Endothelial cell of umbilical vein (primary cell): Measurements from ENCODE around the gene ACSM5. TPM values are rescaled to one million over a fixed set of nuclear protein-coding genes. Genes with fewer than 3 reads are reported as not detected.

Source experiments
- BruUV-seq: library from RNA; stranded (reverse); fragments of 400-500 nt; replicated peaks from 2 replicates; lab custom pipeline; 2021; lab: Mats Ljungman, UMichigan
- CTCF ChIA-PET: fragments of 300-600, 350-600 bp; sonication (Branson Sonifier 250); formaldehyde crosslinking; loops from one replicate; lab custom pipeline; 2021; ENCODE audit warnings: antibody characterized with exemption, inconsistent platforms; lab: Charles Lee
- POLR2A ChIA-PET: fragments of 300-600, 350-600 bp; sonication (Branson Sonifier 250); formaldehyde crosslinking; loops from one replicate; lab custom pipeline; 2021; ENCODE audit warnings: antibody characterized with exemption, inconsistent platforms; lab: Charles Lee
- DNase-seq: peaks from one replicate; pipeline ENCODE4 v3.0.0-alpha.2; 2011; ENCODE audit warnings: low read depth, low spot score
- FAIRE-seq: peaks from 2 replicates; lab custom pipeline; 2011; peaks lifted over from hg19 to GRCh38; lab: Jason Lieb, UNC
- H2AFZ ChIP-seq: 2 replicates; pipeline ENCODE4 v1.6.0; 2012; ENCODE audit warnings: low read depth, low read length, control low read depth, inconsistent platforms
- H3K27ac ChIP-seq: 2 replicates; pipeline ENCODE4 v1.5.1; 2011; ENCODE audit warnings: low read depth, mild to moderate bottlenecking, control low read depth, low read length, moderate library complexity; ENCODE audit not compliant: insufficient read depth
- H3K27me3 ChIP-seq, 2 experiments: 2 replicates each; pipeline versions ENCODE4 v1.6.0 to v1.6.1; 2011; ENCODE audit warnings: low read length in 2 of 2, mixed read lengths in 1 of 2; ENCODE audit not compliant: control insufficient read depth in 2 of 2, insufficient read depth in 2 of 2
- H3K36me3 ChIP-seq, 2 experiments: 2 replicates in 1 of 2; 3 replicates in 1 of 2; pipeline ENCODE4 v1.5.1; 2011; ENCODE audit warnings: low read length in 2 of 2, mild to moderate bottlenecking in 1 of 2, moderate library complexity in 1 of 2; ENCODE audit not compliant: control insufficient read depth in 2 of 2, insufficient read depth in 2 of 2; ENCODE audit errors: extremely low read depth in 1 of 2
- H3K4me1 ChIP-seq: 3 replicates; pipeline ENCODE4 v1.5.1; 2011; ENCODE audit warnings: mild to moderate bottlenecking, low read length; ENCODE audit not compliant: control insufficient read depth, insufficient read depth; ENCODE audit errors: extremely low read depth
- H3K4me2 ChIP-seq: 2 replicates; pipeline ENCODE4 v1.6.1; 2011; ENCODE audit warnings: low read length, control low read depth, mixed read lengths; ENCODE audit not compliant: insufficient read depth
- H3K4me3 ChIP-seq, 3 experiments: fragments of 200-600 bp in 1 of 3; sonication (generic), shearing (Covaris generic) in 1 of 3; replicated peaks in 1 of 3; 2 replicates each; pipeline ENCODE4 v1.5.1; 2011 to 2016; ENCODE audit warnings: control low read depth in 3 of 3, low read length in 3 of 3, mild to moderate bottlenecking in 2 of 3, inconsistent platforms in 1 of 3, low read depth in 1 of 3, moderate library complexity in 1 of 3; ENCODE audit not compliant: insufficient read depth in 1 of 3
- H3K79me2 ChIP-seq: 2 replicates; pipeline ENCODE4 v1.6.0; 2012; ENCODE audit warnings: low read length, inconsistent platforms; ENCODE audit not compliant: control insufficient read depth, insufficient read depth
- H3K9ac ChIP-seq: replicated peaks from 2 replicates; pipeline ENCODE3; 2011; ENCODE audit warnings: low read length, control low read depth; ENCODE audit not compliant: insufficient read depth; ENCODE audit errors: extremely low read depth
- H3K9me1 ChIP-seq: replicated peaks from 3 replicates; pipeline ENCODE4 v1.6.0; 2011; ENCODE audit warnings: mild to moderate bottlenecking, low read length; ENCODE audit not compliant: control insufficient read depth, insufficient read depth; ENCODE audit errors: extremely low read depth
- H3K9me3 ChIP-seq: replicated peaks from 2 replicates; pipeline ENCODE4 v1.5.1; 2012; ENCODE audit warnings: low read length, inconsistent platforms; ENCODE audit not compliant: control insufficient read depth, insufficient read depth
- H4K20me1 ChIP-seq: replicated peaks from 2 replicates; pipeline ENCODE3; 2011; ENCODE audit warnings: mild to moderate bottlenecking, low read length; ENCODE audit not compliant: control insufficient read depth, insufficient read depth; ENCODE audit errors: extremely low read depth
- EZH2 ChIP-seq: IDR thresholded peaks from 2 replicates; pipeline ENCODE4 v1.6.1; 2012; ENCODE audit warnings: borderline replicate concordance, low read depth, mild to moderate bottlenecking, moderate library complexity, low read length, inconsistent platforms; ENCODE audit not compliant: severe bottlenecking
- dilution Hi-C: fragments of 300-500 bp; cut with MboI; formaldehyde crosslinking; loops from one replicate; pipeline ENCODE4 v1.15.0; 2019; ENCODE audit warnings: low sequenced_read_pairs; ENCODE audit not compliant: extremely low pct_ligation_motif_present
- intact Hi-C: fragments of 100-400 bp; cut with micrococcal nuclease; formaldehyde crosslinking; loops from one replicate; pipeline ENCODE4 v1.10.0; 2022
- polyA plus RNA-seq, 4 experiments: library from polyadenylated mRNA; depleted of rRNA in 3 of 4; stranded (reverse) in 3 of 4; unstranded in 1 of 4; fragments of >200 nt; gene quantifications; 2 replicates each; pipeline versions ENCODE4 v1.2.1 to v1.2.3, GENCODE V29; 2011 to 2012; ENCODE audit warnings: missing spikeins in 1 of 4
- total RNA-seq: library from RNA; stranded (reverse); gene quantifications from 2 replicates; pipeline ENCODE4 v1.2.3, GENCODE V29; 2021
- TF ChIP-seq, protein P1 (sequence below), 2 donors: IDR thresholded peaks; 1 replicate in 1 of 2; 2 replicates in 1 of 2; pipeline ENCODE4 v1.5.1; 2011; ENCODE audit warnings: low read length in 2 of 2, mild to moderate bottlenecking in 2 of 2, moderate library complexity in 2 of 2, control low read depth in 1 of 2, inconsistent platforms in 1 of 2, low read depth in 1 of 2; ENCODE audit not compliant: insufficient read depth in 1 of 2; ENCODE audit errors: extremely low read depth in 1 of 2

Gene ACSM5
- total and polyA plus RNA-seq, 2 donors (not counting 3 experiments of a cell fraction or from before 2014, with no cell fraction given): 0.06 TPM; not detected in 1

DNA sequence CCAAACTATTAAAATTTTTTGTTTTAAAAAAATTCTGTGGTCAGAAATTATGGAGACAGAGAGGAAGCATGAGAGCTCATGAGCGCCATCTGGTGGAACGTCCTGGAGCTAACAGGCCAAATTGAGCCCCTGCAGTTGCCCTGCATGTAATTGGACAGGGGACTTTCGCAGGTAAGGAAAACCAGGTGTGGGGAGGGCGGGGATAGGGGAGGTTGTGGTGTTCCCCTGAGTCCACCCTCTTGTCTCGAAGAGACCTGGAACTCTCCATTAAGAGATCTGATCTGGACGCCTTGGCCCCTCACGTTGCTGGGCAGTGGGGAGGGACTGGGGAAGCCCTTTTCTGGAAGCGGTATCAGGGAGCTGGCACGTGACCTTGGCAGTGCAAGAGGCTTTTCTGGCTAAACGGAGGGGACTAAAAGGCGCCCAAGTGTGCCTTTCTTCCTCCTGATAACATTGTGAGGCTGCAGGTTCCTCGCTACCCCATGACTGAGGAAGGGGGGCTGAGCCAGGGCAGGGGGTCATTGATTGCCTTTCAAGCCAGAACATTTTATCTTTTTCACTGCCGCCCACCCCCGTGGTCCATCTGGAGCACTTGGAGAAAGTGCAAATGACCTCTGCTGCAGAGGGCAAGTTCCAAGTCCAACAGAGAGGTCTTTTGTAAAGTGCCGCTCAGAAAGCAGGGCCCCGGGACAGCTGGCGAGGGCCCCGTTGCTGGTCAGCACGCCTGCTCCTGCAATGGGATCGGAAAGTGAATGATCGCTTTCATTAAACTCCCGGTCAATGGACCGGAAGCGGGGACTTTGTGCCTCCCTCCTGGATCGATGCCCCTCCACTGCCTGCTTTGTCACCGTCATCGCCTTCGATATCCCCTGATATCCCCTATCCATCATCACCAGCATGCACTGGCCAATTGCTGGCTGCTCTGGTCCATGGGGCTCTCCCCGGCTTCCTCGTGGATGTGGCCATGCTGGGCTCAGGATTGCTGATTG, 23.2 kb upstream of the ACSM5 start:
- intact Hi-C loops: loop anchor here (1.0 kb wide), 1 partner anchor 479 kb away; no protein-coding TSS in a partner anchor
- POLR2A ChIA-PET: no interaction called here

More for the DNA sequence above, 23.2 kb upstream of the ACSM5 start:
- DNase-seq: peak; percentile 40
- H3K4me3 ChIP-seq: no peak overlapping the region
- H3K27me3 ChIP-seq: no peaks in the 10 kb centered on the region
- no peak overlapping the region for H3K4me2 ChIP-seq
- H4K20me1 ChIP-seq: no peaks in the 10 kb centered on the region
- no peaks in the 10 kb centered on the region for H3K9me3 ChIP-seq
- FAIRE-seq: peak; percentile 81
- dilution Hi-C loops: no loop called here
- CTCF ChIA-PET: interaction anchor here (0.6 to 7.4 kb wide), 17 partner anchors 8 to 1284 kb away, joined by 3 to 438 read pairs (median 4); no protein-coding TSS in a partner anchor
- H3K27ac ChIP-seq: no peak overlapping the region
- H3K9me1 ChIP-seq: no peaks in the 10 kb centered on the region
- BruUV-seq: no TSS peak
- no peak overlapping the region for H3K9ac ChIP-seq
- H3K79me2 ChIP-seq: no peaks in the 10 kb centered on the region
- no peaks in the 10 kb centered on the region for H3K36me3 ChIP-seq
- no peak for TF ChIP-seq EZH2
- TF ChIP-seq, protein P1, sequence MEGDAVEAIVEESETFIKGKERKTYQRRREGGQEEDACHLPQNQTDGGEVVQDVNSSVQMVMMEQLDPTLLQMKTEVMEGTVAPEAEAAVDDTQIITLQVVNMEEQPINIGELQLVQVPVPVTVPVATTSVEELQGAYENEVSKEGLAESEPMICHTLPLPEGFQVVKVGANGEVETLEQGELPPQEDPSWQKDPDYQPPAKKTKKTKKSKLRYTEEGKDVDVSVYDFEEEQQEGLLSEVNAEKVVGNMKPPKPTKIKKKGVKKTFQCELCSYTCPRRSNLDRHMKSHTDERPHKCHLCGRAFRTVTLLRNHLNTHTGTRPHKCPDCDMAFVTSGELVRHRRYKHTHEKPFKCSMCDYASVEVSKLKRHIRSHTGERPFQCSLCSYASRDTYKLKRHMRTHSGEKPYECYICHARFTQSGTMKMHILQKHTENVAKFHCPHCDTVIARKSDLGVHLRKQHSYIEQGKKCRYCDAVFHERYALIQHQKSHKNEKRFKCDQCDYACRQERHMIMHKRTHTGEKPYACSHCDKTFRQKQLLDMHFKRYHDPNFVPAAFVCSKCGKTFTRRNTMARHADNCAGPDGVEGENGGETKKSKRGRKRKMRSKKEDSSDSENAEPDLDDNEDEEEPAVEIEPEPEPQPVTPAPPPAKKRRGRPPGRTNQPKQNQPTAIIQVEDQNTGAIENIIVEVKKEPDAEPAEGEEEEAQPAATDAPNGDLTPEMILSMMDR (IDR thresholded peaks at IDR 0.05; ENCODE audit: extremely low read depth in 1 of 2, insufficient read depth in 1 of 2, low read depth in 1 of 2, low read length in 2 of 2): peak; percentile 63 to 80
- no peak overlapping the region for H2AFZ ChIP-seq
- no peaks in the 10 kb centered on the region for H3K4me1 ChIP-seq
